OCI-LY1 (cell line): Measurements from ENCODE around the gene PRDM15.

Experiments
- H2AFZ ChIP-seq: fragments of 200-600 bp; sonication (generic), shearing (Covaris generic); 2 replicates; pipeline ENCODE4 v1.6.0; 2014; ENCODE audit warnings: antibody characterized with exemption, mild to moderate bottlenecking, low read length
- H3F3A ChIP-seq: fragments of 200-600 bp; sonication (generic), shearing (Covaris generic); 2 replicates; pipeline ENCODE4 v1.6.0; 2014; ENCODE audit warnings: mild to moderate bottlenecking, antibody characterized with exemption, low read length, moderate library complexity; ENCODE audit not compliant: insufficient read depth
- H3K27ac ChIP-seq: fragments of 200-600 bp; sonication (generic); 2 replicates; pipeline ENCODE4 v1.5.1; 2014; ENCODE audit warnings: low read length, mixed run types, mild to moderate bottlenecking, low read depth; ENCODE audit not compliant: poor library complexity, severe bottlenecking
- H3K27me3 ChIP-seq: fragments of 200-600 bp; sonication (generic); 2 replicates; pipeline ENCODE4 v1.6.0; 2014; ENCODE audit warnings: antibody characterized with exemption, mild to moderate bottlenecking, low read length, moderate library complexity; ENCODE audit not compliant: insufficient read depth
- H3K36me3 ChIP-seq: fragments of 200-600 bp; sonication (generic); 2 replicates; pipeline ENCODE4 v1.6.1; 2014; ENCODE audit warnings: mild to moderate bottlenecking, antibody characterized with exemption, low read length, moderate library complexity, mixed read lengths; ENCODE audit not compliant: insufficient read depth
- H3K4me1 ChIP-seq: fragments of 200-600 bp; sonication (generic); 2 replicates; pipeline ENCODE4 v1.5.1; 2014; ENCODE audit warnings: mild to moderate bottlenecking, low read length, moderate library complexity; ENCODE audit not compliant: insufficient read depth, severe bottlenecking
- H3K4me2 ChIP-seq: fragments of 200-600 bp; sonication (generic), shearing (Covaris generic); 2 replicates; pipeline ENCODE4 v1.6.1; 2014; ENCODE audit warnings: low read length
- H3K4me3 ChIP-seq: fragments of 200-600 bp; sonication (generic); 2 replicates; pipeline ENCODE4 v1.5.1; 2014; ENCODE audit warnings: low read length, low read depth, mild to moderate bottlenecking, mixed read lengths; ENCODE audit not compliant: poor library complexity, severe bottlenecking
- H3K79me2 ChIP-seq: fragments of 200-600 bp; shearing (Covaris generic); 2 replicates; pipeline ENCODE4 v1.6.1; 2016; ENCODE audit warnings: mixed run types, low read length, mixed read lengths; ENCODE audit not compliant: insufficient read depth
- H3K9ac ChIP-seq: fragments of 200-600 bp; sonication (generic), shearing (Covaris generic); 2 replicates; pipeline ENCODE4 v1.6.1; 2014; ENCODE audit warnings: mild to moderate bottlenecking, low read length, mixed read lengths
- H3K9me2 ChIP-seq: fragments of 200-600 bp; sonication (generic), shearing (Covaris generic); 2 replicates; pipeline ENCODE4 v1.6.1; 2014; ENCODE audit warnings: low read depth, mild to moderate bottlenecking, low read length, mixed read lengths
- H3K9me3 ChIP-seq: fragments of 200-600 bp; shearing (Covaris generic); 2 replicates; pipeline ENCODE4 v1.6.1; 2014; ENCODE audit warnings: low read length, mixed read lengths
- H4K20me1 ChIP-seq: fragments of 200-600 bp; sonication (generic), shearing (Covaris generic); 2 replicates; pipeline ENCODE4 v1.6.0; 2016; ENCODE audit warnings: mild to moderate bottlenecking, low read length; ENCODE audit not compliant: insufficient read depth
- EZH2 ChIP-seq: fragments of 200-600 bp; sonication (generic), shearing (Covaris generic); IDR thresholded peaks from 2 replicates; pipeline ENCODE4 v1.8.0; 2017; ENCODE audit warnings: borderline replicate concordance, mixed run types, mild to moderate bottlenecking, antibody characterized with exemption, low read length, moderate library complexity, mixed read lengths
- TF ChIP-seq, protein P1 (sequence below): fragments of 200-600 bp; sonication (generic), shearing (Covaris generic); IDR thresholded peaks from 2 replicates; pipeline ENCODE4 v1.5.1; 2017; ENCODE audit warnings: mild to moderate bottlenecking, antibody characterized with exemption, low read length, moderate library complexity, mixed read lengths

PRDM15 gene

DNA sequence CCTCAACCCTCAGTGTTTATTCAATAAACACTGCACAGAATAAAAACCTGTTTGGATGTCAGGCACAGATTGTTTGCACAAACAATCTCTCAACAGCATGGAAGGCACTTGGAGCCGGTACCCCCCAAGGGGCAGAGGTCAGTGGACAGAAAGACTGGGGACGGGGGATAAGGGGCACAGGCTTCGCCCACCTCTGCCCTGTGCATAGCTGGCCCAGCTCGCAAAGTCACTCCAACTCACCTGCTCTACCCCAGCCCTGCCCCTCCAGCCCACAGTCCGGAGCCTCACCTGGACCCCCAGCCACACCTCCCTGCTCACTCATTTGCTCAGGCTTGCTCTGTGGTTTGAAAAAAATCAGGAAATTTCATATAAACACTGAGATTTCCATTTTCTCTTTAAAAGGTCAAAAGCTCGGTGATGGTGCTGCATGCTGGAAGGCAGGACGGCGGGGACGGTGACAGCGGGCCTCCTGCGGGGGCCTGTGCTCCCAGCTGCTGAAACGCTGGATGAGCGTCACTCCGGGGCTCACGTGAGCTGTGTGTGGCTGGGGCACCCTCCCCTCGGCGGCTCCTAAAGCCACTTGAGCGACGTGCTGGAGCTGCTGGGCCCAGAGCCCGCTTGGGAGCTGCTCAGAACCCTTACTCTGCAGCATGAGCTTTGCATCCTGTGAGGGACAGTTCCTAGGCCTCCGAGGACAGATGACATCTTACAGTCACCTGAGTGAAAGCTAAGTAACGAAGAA is 54.5 kb downstream of the PRDM15 start:
- H3K27me3 ChIP-seq, result no peaks in the 10 kb centered on the region
- H3K36me3 ChIP-seq, result peaks cover 93% of the 10 kb centered on the region
- H3K79me2 ChIP-seq, result no peaks in the 10 kb centered on the region

DNA sequence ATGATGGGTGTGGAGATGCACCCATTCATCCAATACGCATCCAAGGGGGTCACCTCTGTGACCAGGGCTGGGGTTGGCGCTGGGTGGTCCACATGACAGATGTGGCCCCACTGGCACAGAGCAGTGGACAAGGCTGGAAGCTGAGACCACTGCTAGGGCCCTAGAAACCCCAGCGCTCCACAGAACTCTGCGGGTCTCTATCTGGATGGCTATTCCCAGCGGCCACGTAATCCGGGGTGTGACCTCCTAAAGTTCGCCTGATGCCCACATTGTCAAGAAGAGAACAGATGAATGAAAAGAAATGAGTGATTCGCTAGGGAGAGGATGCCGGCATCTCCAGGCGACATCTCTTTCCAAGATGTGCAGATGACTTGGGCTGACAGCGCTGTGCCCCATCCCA is 55.2 kb downstream of the PRDM15 start:
- Histone ChIP-seq H3K27ac (no peak overlapping the region), H3K36me3 (peaks cover 95% of the 10 kb centered on the region)

More for the DNA sequence above, 54.5 kb downstream of the PRDM15 start:
- H3K9me2 ChIP-seq, result no peaks in the 10 kb centered on the region
- no peaks in the 10 kb centered on the region for H3F3A ChIP-seq
- H3K4me3 ChIP-seq, result no peak overlapping the region
- peaks cover 16% of the 10 kb centered on the region for H3K4me1 ChIP-seq
- no peaks in the 10 kb centered on the region for H4K20me1 ChIP-seq
- no peaks in the 10 kb centered on the region for H3K9me3 ChIP-seq
- no peak overlapping the region for H3K27ac ChIP-seq
- TF ChIP-seq EZH2, result no peak
- TF ChIP-seq, protein P1, sequence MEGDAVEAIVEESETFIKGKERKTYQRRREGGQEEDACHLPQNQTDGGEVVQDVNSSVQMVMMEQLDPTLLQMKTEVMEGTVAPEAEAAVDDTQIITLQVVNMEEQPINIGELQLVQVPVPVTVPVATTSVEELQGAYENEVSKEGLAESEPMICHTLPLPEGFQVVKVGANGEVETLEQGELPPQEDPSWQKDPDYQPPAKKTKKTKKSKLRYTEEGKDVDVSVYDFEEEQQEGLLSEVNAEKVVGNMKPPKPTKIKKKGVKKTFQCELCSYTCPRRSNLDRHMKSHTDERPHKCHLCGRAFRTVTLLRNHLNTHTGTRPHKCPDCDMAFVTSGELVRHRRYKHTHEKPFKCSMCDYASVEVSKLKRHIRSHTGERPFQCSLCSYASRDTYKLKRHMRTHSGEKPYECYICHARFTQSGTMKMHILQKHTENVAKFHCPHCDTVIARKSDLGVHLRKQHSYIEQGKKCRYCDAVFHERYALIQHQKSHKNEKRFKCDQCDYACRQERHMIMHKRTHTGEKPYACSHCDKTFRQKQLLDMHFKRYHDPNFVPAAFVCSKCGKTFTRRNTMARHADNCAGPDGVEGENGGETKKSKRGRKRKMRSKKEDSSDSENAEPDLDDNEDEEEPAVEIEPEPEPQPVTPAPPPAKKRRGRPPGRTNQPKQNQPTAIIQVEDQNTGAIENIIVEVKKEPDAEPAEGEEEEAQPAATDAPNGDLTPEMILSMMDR, result no peak
- H3K4me2 ChIP-seq, result no peak overlapping the region
- H2AFZ ChIP-seq, result no peak overlapping the region
- no peak overlapping the region for H3K9ac ChIP-seq

DNA sequence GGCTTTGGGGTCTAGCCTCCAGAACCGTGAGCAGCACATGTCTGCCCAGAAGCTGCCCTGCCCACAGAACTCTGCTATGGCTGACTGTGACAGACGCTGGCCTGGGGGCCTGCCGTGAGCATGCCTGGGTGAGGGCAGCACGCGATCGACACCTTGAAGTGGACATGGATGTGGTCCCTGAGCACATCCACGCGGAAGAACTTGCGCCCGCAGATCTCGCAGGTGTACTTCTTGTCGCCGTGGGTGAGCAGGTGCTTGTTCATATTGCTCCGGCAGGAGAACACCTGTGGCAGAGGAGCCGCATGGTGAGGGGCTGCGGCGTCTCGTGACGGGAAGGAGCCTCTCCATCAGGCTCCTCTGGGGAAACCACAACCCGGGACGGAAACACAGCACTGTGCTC is 56.0 kb downstream of the PRDM15 start:
- Histone ChIP-seq H3K36me3 (peaks cover 99% of the 10 kb centered on the region), H3K9me2 (no peaks in the 10 kb centered on the region), H3K27me3 (no peaks in the 10 kb centered on the region), H3K27ac (no peak overlapping the region), H3K4me3 (no peak overlapping the region), H3K9ac (no peak overlapping the region), H4K20me1 (no peaks in the 10 kb centered on the region), H3K4me1 (peaks cover 1% of the 10 kb centered on the region), H3K9me3 (no peaks in the 10 kb centered on the region), H3F3A (no peaks in the 10 kb centered on the region), H3K4me2 (no peak overlapping the region), H3K79me2 (no peaks in the 10 kb centered on the region), H2AFZ (no peak overlapping the region)
- TF ChIP-seq EZH2, result no peak
- TF ChIP-seq, protein P1, result no peak

More for the DNA sequence above, 55.2 kb downstream of the PRDM15 start:
- H3K4me2 ChIP-seq, result no peak overlapping the region
- no peaks in the 10 kb centered on the region for H3K9me3 ChIP-seq
- no peaks in the 10 kb centered on the region for H4K20me1 ChIP-seq
- H3K79me2 ChIP-seq, result no peaks in the 10 kb centered on the region
- H3K9ac ChIP-seq, result no peak overlapping the region
- H3F3A ChIP-seq, result no peaks in the 10 kb centered on the region
- H2AFZ ChIP-seq, result no peak overlapping the region
- H3K4me3 ChIP-seq, result no peak overlapping the region
- no peaks in the 10 kb centered on the region for H3K9me2 ChIP-seq
- H3K27me3 ChIP-seq, result no peaks in the 10 kb centered on the region
- H3K4me1 ChIP-seq, result peaks cover 8% of the 10 kb centered on the region
- no peak for TF ChIP-seq EZH2
- TF ChIP-seq, protein P1, result no peak
